Measurements from ENCODE around the gene MGAT2. TPM values are rescaled to one million over a fixed set of nuclear protein-coding genes. Genes with fewer than 3 reads are reported as not detected.

The MGAT2 gene
- 97.6 and 99.1 TPM in 2 replicates for total RNA-seq

GRCh38 chr14:49620182-49621113 lies at the start of gene MGAT2, which contains the start of gene RPL36AL:
TSS of gene MGAT2 (plus strand) at chr14:49620799. CDS start at chr14:49621269, 470 bp downstream.
TSS of gene RPL36AL (minus strand) at chr14:49620626. CDS start at chr14:49619104, 1,522 bp downstream.

GRCh38 chr14:49585803-49586672 lies 34.6 kb upstream of the MGAT2 start, which contains the start of gene RPS29:
TSS of gene RPS29 (minus strand) at chr14:49586380. CDS start at chr14:49586346, 34 bp downstream.

DNA sequence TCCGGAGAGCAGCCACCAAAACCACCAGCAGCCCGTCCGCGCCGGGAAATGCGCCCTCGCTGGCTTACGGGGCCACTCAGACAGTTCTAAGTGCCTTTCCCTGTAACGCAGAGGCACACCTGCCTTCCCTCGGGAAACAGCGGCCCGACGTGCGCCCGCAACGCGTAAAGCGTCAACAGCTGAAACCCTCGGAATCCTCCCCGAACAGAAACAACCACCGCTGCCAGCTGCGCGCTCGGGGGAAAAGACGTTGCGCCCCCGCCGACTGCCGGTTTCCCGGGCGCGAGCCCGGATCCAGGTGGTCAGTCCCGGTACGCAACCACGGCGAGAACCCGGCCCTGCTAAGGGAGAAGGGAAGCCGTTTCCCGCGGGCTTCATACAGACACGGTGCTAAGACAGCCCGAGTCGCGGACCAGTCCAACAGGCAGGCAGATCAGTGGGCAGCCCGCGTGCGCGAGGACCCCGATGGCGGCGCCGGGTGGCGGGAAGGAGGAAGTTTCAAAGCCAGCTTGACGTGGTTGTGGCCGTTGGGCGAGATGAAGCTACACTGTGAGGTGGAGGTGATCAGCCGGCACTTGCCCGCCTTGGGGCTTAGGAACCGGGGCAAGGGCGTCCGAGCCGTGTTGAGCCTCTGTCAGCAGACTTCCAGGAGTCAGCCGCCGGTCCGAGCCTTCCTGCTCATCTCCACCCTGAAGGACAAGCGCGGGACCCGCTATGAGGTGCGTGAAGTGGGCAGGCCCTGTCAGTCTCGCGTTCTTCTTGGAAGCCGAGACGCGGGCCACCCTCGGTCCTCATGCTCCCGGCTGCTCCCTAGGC lies 21.9 kb upstream of the MGAT2 start, which contains the start of gene LRR1:
TSS of gene LRR1 (plus strand) at position 456 of the 816 bp plus-strand sequence. CDS start at position 537, 81 bp downstream.

DNA sequence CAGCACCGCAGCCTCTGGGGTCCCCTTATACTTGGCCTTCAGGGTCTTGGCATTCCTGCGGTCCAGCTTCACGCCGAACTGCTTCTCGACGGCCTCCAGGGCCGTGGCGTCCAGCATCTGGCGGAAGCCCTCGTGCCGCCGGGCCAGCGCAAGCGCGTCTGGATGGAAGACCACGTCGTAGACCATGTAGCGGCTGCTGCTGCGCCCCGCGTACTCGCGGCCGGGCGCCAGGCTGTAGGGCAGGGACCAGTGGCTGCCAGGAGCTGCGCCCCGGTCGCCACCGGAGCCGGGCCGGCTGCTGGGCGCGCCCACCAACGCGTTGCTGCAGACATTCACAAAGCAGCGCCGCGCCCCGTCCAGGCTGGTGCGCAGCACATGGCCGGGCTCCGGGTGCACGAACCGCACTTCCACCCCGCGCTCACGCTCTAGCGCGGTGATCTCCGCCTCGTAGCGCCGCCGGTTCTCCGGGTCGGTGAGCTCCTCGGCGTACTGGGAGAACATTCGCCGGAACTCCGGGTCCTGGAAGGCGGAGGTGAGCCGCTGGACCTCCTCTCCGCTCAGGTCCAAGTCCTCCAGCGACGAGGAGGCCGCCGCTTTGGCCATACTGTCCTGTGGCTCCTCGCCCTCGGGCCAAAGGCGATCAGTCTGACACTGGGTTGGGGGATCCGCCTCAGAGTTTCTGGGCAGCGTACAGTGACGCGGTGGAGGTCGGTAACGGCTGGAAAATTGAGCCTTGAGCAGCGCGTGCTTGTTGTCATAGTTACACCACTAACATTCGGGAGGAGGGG lies 14.1 kb downstream of the MGAT2 start, which contains the start of gene DNAAF2:
TSS of gene DNAAF2 (minus strand) at position 698 of the 788 bp plus-strand sequence. CDS start at position 603, 95 bp downstream.

Other genes starting within 250 kb of the MGAT2 start
- 1,098 and 2,096 TPM in 2 replicates for gene RPS29, start 34.4 kb upstream of the MGAT2 start, total RNA-seq
- gene LRR1, start 21.9 kb upstream of the MGAT2 start, total RNA-seq = 6.3 and 27.9 TPM in 2 replicates
- 242 and 263 TPM in 2 replicates for gene RPL36AL, start 173 bp upstream of the MGAT2 start, total RNA-seq
- 7.0 and 9.6 TPM in 2 replicates for gene DNAAF2, start 14.4 kb downstream of the MGAT2 start, total RNA-seq
- gene POLE2, start 67.4 kb downstream of the MGAT2 start, total RNA-seq = 2.3 and 21.2 TPM in 2 replicates
- 4.8 TPM in 2 replicates for gene KLHDC1, start 72.3 kb downstream of the MGAT2 start, total RNA-seq
- 101 and 103 TPM in 2 replicates for gene KLHDC2, start 147.4 kb downstream of the MGAT2 start, total RNA-seq
- gene NEMF, start 232.0 kb downstream of the MGAT2 start, total RNA-seq = 48.0 and 65.3 TPM in 2 replicates